Measurements from ENCODE around the gene RNF149.
A peak's percentile ranks its signal among the peaks of the same experiment; 100 is the strongest.
"Not testable (repeated sequence)": the region's sequence is repeated elsewhere in the genome, so short reads cannot be mapped to it uniquely, and the experiment has no call there.

Gene RNF149

GRCh38 chr2:101308432-101309210 lies at the start of gene RNF149:
Gene RNF149, minus strand, starts transcription at chr2:101308701. Its CDS starts 113 bp downstream, at chr2:101308588.
- DNase-seq (ENCODE audit: low spot score) = peak; percentile 94

GRCh38 chr2:101357376-101357775 lies 48.9 kb upstream of the RNF149 start:
- no peak for DNase-seq (ENCODE audit: low spot score)

- no peak for DNase-seq (ENCODE audit: low spot score)
These were observed 48.0 kb upstream of the RNF149 start for GRCh38 chr2:101356521-101356920.

- no peak for DNase-seq (ENCODE audit: low spot score)
These were observed 47.6 kb upstream of the RNF149 start for GRCh38 chr2:101356055-101356454.

- DNase-seq (ENCODE audit: low spot score) = no peak
These were observed 47.0 kb upstream of the RNF149 start for GRCh38 chr2:101355401-101356054.

- DNase-seq (ENCODE audit: low spot score) = no peak
These were observed 46.2 kb upstream of the RNF149 start for GRCh38 chr2:101354420-101355311.

GRCh38 chr2:101352631-101353030 lies 44.1 kb upstream of the RNF149 start:
- DNase-seq (ENCODE audit: low spot score) = not testable (repeated sequence)

- no peak for DNase-seq (ENCODE audit: low spot score)
These were observed 42.7 kb upstream of the RNF149 start for GRCh38 chr2:101351207-101351606.

GRCh38 chr2:101349893-101350662 lies 41.6 kb upstream of the RNF149 start:
- no peak for DNase-seq (ENCODE audit: low spot score)

GRCh38 chr2:101348883-101349282 lies 40.4 kb upstream of the RNF149 start:
- DNase-seq (ENCODE audit: low spot score) = no peak

- DNase-seq (ENCODE audit: low spot score) = no peak
These were observed 38.4 kb upstream of the RNF149 start for GRCh38 chr2:101346909-101347308.

GRCh38 chr2:101344137-101344536 lies 35.6 kb upstream of the RNF149 start:
- no peak for DNase-seq (ENCODE audit: low spot score)

GRCh38 chr2:101342625-101343008 lies 34.1 kb upstream of the RNF149 start:
- no peak for DNase-seq (ENCODE audit: low spot score)

GRCh38 chr2:101341901-101342624 lies 33.6 kb upstream of the RNF149 start:
- peak; percentile 85 for DNase-seq (ENCODE audit: low spot score)

GRCh38 chr2:101341421-101341820 lies 32.9 kb upstream of the RNF149 start:
- no peak for DNase-seq (ENCODE audit: low spot score)

GRCh38 chr2:101340141-101340551 lies 31.6 kb upstream of the RNF149 start:
- no peak for DNase-seq (ENCODE audit: low spot score)

GRCh38 chr2:101339266-101339880 lies 30.9 kb upstream of the RNF149 start:
- no peak for DNase-seq (ENCODE audit: low spot score)

GRCh38 chr2:101337877-101338276 lies 29.4 kb upstream of the RNF149 start:
- no peak for DNase-seq (ENCODE audit: low spot score)

- DNase-seq (ENCODE audit: low spot score) = no peak
These were observed 24.6 kb upstream of the RNF149 start for GRCh38 chr2:101332885-101333766.

GRCh38 chr2:101331202-101331601 lies 22.7 kb upstream of the RNF149 start:
- no peak for DNase-seq (ENCODE audit: low spot score)

Measured in ecto neural progenitor cell (in vitro differentiated cells).